PC-9 (cell line): ENCODE data around the gene TMEM60. TPM values are rescaled to one million over a fixed set of nuclear protein-coding genes. Genes with fewer than 3 reads are reported as not detected.

Source experiments
- BruUV-seq: library from RNA; stranded (reverse); fragments of 400-500 nt; replicated peaks from 2 replicates; lab custom pipeline; 2021; lab: Mats Ljungman, UMichigan
- CTCF ChIA-PET: fragments of 300-600 bp; sonication (Branson Sonifier 250); formaldehyde crosslinking; loops from one replicate; lab custom pipeline; 2022; ENCODE audit warnings: antibody characterized with exemption; lab: Charles Lee
- POLR2A ChIA-PET: fragments of 300-600 bp; sonication (Branson Sonifier 250); formaldehyde crosslinking; loops from one replicate; lab custom pipeline; 2022; ENCODE audit warnings: antibody characterized with exemption; ENCODE audit not compliant: unreplicated experiment; lab: Charles Lee
- DNase-seq, 2 experiments: peaks; one replicate each; pipeline versions ENCODE4 v3.0.0 to v3.0.0-alpha.2; 2015 to 2022; ENCODE audit warnings: mixed read lengths in 1 of 2
- H2AFZ ChIP-seq: fragments of 200-600 bp; sonication (generic); 2 replicates; pipeline ENCODE4 v1.8.1; 2017; ENCODE audit warnings: antibody characterized with exemption
- H3F3A ChIP-seq: fragments of 200-600 bp; sonication (generic); 2 replicates; pipeline ENCODE4 v1.8.1; 2017; ENCODE audit warnings: antibody characterized with exemption, mild to moderate bottlenecking, low read depth; ENCODE audit not compliant: insufficient read depth
- H3K27ac ChIP-seq: fragments of 200-600 bp; sonication (generic); 2 replicates; pipeline ENCODE4 v1.6.1; 2016; ENCODE audit warnings: mixed run types
- H3K27me3 ChIP-seq: fragments of 200-600 bp; sonication (generic); 2 replicates; pipeline ENCODE4 v1.6.1; 2016; ENCODE audit warnings: low read depth, mixed run types; ENCODE audit not compliant: insufficient read depth
- H3K36me3 ChIP-seq: fragments of 200-600 bp; sonication (generic); 2 replicates; pipeline ENCODE4 v1.6.1; 2016; ENCODE audit warnings: low read depth, mixed run types
- H3K4me1 ChIP-seq: fragments of 200-600 bp; sonication (generic); replicated peaks from 2 replicates; pipeline ENCODE4 v1.6.1; 2016; ENCODE audit warnings: mixed run types; ENCODE audit not compliant: insufficient read depth
- H3K4me2 ChIP-seq: fragments of 200-600 bp; sonication (generic); 2 replicates; pipeline ENCODE4 v1.6.1; 2017; ENCODE audit warnings: mixed run types
- H3K4me3 ChIP-seq: fragments of 200-600 bp; sonication (generic); 2 replicates; pipeline ENCODE4 v1.6.1; 2016; ENCODE audit warnings: mixed run types
- H3K79me2 ChIP-seq: fragments of 200-600 bp; sonication (generic); 2 replicates; pipeline ENCODE4 v1.6.1; 2017; ENCODE audit warnings: low read depth, mixed run types
- H3K9me2 ChIP-seq: fragments of 200-600 bp; sonication (generic); 2 replicates; pipeline ENCODE4 v1.8.1; 2017; ENCODE audit warnings: mild to moderate bottlenecking; ENCODE audit not compliant: insufficient read depth
- H3K9me3 ChIP-seq: fragments of 200-600 bp; sonication (generic); 2 replicates; pipeline ENCODE4 v1.8.1; 2016; ENCODE audit warnings: low read depth; ENCODE audit not compliant: insufficient read depth
- H4K20me1 ChIP-seq: fragments of 200-600 bp; sonication (generic); 2 replicates; pipeline ENCODE4 v1.8.1; 2017; ENCODE audit not compliant: insufficient read depth
- CTCF ChIP-seq: fragments of 200-600 bp; sonication (generic); conservative IDR thresholded peaks from 2 replicates; pipeline ENCODE4 v1.6.1; 2017; ENCODE audit warnings: mixed run types, antibody characterized with exemption, mild to moderate bottlenecking, moderate library complexity
- EZH2 ChIP-seq: fragments of 200-600 bp; sonication (generic); IDR thresholded peaks from 2 replicates; pipeline ENCODE4 v1.8.0; 2017; ENCODE audit warnings: antibody characterized with exemption, low read depth
- intact Hi-C: fragments of 100-400 bp; cut with micrococcal nuclease; formaldehyde crosslinking; loops from one replicate; pipeline ENCODE4 v1.10.0; 2022; ENCODE audit not compliant: unreplicated experiment
- total RNA-seq: library from RNA; stranded (reverse); gene quantifications from 2 replicates; pipeline ENCODE4 v1.2.3, GENCODE V29; 2021

Gene TMEM60
- total RNA-seq, 1 experiment from 2014 or later = 29.1 TPM

- Histone ChIP-seq H3K4me1 (peaks cover 13% of the 10 kb centered on the region), H3K27me3 (no peaks in the 10 kb centered on the region), H3F3A (no peaks in the 10 kb centered on the region), H3K4me2 (no peak overlapping the region), H3K9me2 (no peaks in the 10 kb centered on the region), H3K27ac (no peak overlapping the region), H3K79me2 (peaks cover 32% of the 10 kb centered on the region), H3K9me3 (peaks cover 3% of the 10 kb centered on the region; the same call in 1 of the 2 replicates), H3K4me3 (no peak overlapping the region), H4K20me1 (no peaks in the 10 kb centered on the region), H2AFZ (no peak overlapping the region), H3K36me3 (0 out of 2 replicates have a peak, but pooled peaks cover 4% of the 10 kb centered on the region)
- ChIA-PET POLR2A (no interaction called here), CTCF (no interaction called here)
- no peak for DNase-seq
- TF ChIP-seq CTCF (no peak), EZH2 (no peak)
- no TSS peak for BruUV-seq
- intact Hi-C loops = no loop called here
Observed at GRCh38 chr7:77802557-77803405, 4.5 kb upstream of the TMEM60 start.

- H3K79me2 ChIP-seq = peaks cover 52% of the 10 kb centered on the region
- no peaks in the 10 kb centered on the region for H3K36me3 ChIP-seq
- no peaks in the 10 kb centered on the region for H3F3A ChIP-seq
- no peaks in the 10 kb centered on the region for H3K27me3 ChIP-seq
- no peak overlapping the region for H3K4me2 ChIP-seq
- no peak overlapping the region; the same call in 1 of the 2 replicates for H3K4me3 ChIP-seq
- DNase-seq = no peak
- H3K9me3 ChIP-seq = no peaks in the 10 kb centered on the region
- intact Hi-C loops = no loop called here
- no peaks in the 10 kb centered on the region for H4K20me1 ChIP-seq
- no peak overlapping the region for H3K27ac ChIP-seq
- H3K9me2 ChIP-seq = no peaks in the 10 kb centered on the region
- CTCF ChIA-PET = no interaction called here
- peaks cover 26% of the 10 kb centered on the region for H3K4me1 ChIP-seq
- no TSS peak for BruUV-seq
- TF ChIP-seq CTCF = no peak
- TF ChIP-seq EZH2 = no peak
- no peak overlapping the region for H2AFZ ChIP-seq
- POLR2A ChIA-PET = no interaction called here
Observed at GRCh38 chr7:77800730-77801129, 2.5 kb upstream of the TMEM60 start.

- no peaks in the 10 kb centered on the region for H3K9me3 ChIP-seq
- TF ChIP-seq EZH2 (no peak), CTCF (no peak)
- H3K4me1 ChIP-seq = peaks cover 26% of the 10 kb centered on the region
- H3K4me2 ChIP-seq = peak overlapping the region; percentile 97
- no peak overlapping the region for H3K27ac ChIP-seq
- no peaks in the 10 kb centered on the region for H3F3A ChIP-seq
- peak overlapping the region; percentile 96 for H3K4me3 ChIP-seq
- ChIA-PET POLR2A (no interaction called here), CTCF (no interaction called here)
- DNase-seq = no peak
- intact Hi-C loops = no loop called here
- H3K9me2 ChIP-seq = no peaks in the 10 kb centered on the region
- H3K79me2 ChIP-seq = peaks cover 58% of the 10 kb centered on the region
- no peaks in the 10 kb centered on the region for H4K20me1 ChIP-seq
- H2AFZ ChIP-seq = no peak overlapping the region
- TSS peak; percentile 35 for BruUV-seq
- no peaks in the 10 kb centered on the region for H3K36me3 ChIP-seq
- no peaks in the 10 kb centered on the region for H3K27me3 ChIP-seq
Observed at GRCh38 chr7:77800158-77800557, 1.9 kb upstream of the TMEM60 start.
